ENCODE results near the gene KNSTRN. TPM values are rescaled to one million over a fixed set of nuclear protein-coding genes. Genes with fewer than 3 reads are reported as not detected.
A peak's percentile ranks its signal among the peaks of the same experiment; 100 is the strongest.

Gene KNSTRN
- total RNA-seq, 2 donors from 2014 or later: 6.7 to 10.8 TPM

DNA sequence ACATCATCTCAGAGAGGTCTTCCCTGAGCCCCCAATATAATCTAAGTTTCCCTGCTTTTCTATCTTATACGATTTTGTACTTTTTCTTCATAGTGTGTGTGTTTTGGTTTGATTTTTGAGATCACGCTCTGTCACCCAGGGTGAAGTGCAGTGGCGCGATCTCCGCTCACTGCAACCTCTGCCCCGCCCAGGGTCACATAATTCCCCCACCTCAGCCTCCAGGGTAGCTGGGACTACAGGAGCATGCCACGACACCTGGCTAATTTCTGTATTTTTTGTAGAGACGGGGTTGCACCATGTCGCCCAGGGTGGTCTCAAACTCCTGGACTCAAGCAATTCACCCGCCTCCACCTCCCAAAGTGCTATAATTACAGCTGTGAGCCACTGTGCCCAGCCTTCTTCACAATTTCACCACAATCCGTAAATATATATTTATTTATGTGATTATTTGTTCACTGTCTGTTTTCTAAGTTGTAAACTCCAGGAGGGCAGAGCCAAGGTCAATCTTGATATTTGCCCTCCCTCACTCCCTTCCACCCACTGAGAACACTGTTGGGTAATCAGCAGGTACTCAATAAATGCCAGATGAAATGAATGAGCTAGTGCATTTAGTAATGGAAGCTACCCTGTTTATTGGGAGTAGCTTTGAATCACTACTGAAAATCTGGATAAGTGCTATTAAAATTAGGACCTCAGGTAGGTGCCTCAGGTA lies 547 bp upstream of the KNSTRN start:
- intact Hi-C loops (cut with DNase I, micrococcal nuclease): no loop called here
- ATAC-seq (no peak), DNase-seq (no peak)

GRCh38 chr15:40386480-40386879 lies 4.0 kb downstream of the KNSTRN start:
- ATAC-seq (no peak), DNase-seq (no peak)
- intact Hi-C loops (cut with DNase I, micrococcal nuclease): no loop called here

- intact Hi-C loops (cut with DNase I, micrococcal nuclease): no loop called here
- ATAC-seq (no peak), DNase-seq (no peak)
Measured at GRCh38 chr15:40388941-40389823, 6.7 kb downstream of the KNSTRN start.

DNA sequence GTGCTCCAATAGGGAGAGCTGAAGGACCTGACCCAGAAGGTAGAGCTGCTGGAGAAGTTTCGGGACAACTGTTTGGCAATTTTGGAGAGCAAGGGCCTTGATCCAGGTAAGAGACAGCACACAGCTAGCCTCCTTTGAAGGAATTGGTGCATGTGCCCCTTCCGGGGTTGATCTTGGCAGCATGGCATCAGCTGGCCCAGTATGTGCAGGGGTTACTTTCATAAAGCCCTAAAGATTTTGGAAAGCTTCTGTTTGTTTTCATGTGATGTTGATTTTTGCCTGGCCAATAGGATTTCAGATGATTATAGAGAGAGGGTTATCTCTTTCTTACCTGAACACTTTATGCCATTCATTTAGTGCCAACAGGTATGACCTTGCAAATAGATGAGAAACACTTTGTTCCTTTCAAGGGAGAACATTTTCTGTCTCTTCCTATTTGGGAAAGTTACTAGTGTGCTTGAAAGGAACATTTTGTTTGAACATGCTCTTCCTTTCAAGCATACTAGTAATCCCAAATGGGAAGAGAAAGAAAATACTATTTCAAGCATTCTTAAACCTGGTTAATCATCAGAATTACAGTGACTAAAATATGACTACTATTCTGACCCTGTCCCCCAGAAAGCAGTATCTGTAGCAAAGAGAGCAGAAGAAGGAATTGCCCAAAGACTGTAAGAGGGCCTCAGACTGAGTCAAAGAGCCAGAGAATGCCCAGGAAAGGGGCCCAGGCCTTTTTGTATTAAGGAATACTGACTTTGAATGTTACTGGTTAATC lies 7.5 kb downstream of the KNSTRN start:
- intact Hi-C loops (cut with DNase I, micrococcal nuclease): no loop called here
- DNase-seq: no peak
- no peak for ATAC-seq

DNA sequence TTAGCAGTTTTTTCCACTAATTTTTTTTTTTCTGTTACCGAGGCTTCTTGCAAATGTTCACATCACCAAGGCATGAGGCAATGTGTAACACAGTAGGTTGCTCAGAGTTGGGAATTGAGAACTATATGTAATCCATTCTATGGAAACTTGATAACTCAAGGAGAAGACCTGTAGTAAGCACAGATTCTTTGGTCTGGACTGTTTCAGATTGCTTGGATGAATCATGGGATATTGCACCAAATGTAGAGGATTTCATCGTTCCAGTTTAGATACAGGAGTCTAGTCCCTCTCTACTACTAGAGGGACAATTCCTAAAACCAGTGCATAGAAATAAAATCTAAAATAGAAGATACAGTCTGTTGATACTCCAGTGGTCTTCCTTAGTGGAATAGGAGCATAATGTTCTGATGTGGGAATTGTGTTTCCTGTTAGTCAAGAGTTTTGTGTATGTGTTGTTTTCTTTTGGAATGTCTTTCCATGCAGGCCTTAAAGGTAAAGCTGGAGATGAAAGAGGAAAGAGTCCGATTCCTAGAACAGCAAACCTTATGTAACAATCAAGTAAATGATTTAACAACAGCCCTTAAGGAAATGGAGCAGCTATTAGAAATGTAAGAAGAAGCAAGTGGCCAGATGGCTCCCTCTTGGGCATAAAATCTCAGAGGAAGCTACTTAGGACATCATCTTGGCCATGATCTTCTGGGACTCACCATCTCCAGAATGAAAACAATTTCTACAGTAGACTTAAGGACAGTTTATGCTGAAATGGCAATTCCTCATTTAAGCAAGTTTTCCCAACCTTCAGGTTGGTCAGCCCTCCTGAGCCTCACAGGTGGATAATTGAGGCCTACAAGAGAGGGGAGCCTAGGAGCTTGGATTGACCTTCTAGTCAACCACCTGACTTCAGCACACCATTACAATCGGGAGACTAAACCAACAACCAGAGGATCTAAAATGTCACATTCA lies 10.7 kb downstream of the KNSTRN start:
- ATAC-seq (peak; percentile 83), DNase-seq (no peak)
- intact Hi-C loops (cut with DNase I, micrococcal nuclease): no loop called here

- DNase-seq (no peak), ATAC-seq (no peak)
- intact Hi-C loops (cut with DNase I, micrococcal nuclease): no loop called here
Measured at GRCh38 chr15:40397688-40398412, 15.3 kb downstream of the KNSTRN start.

GRCh38 chr15:40398413-40398873 lies 15.9 kb downstream of the KNSTRN start:
- intact Hi-C loops (cut with DNase I, micrococcal nuclease): no loop called here
- peak in 1 of 2 donors; percentile 41 for DNase-seq
- ATAC-seq: no peak

GRCh38 chr15:40399370-40399769 lies 16.8 kb downstream of the KNSTRN start:
- no peak for ATAC-seq
- intact Hi-C loops (cut with DNase I, micrococcal nuclease): no loop called here
- no peak for DNase-seq

GRCh38 chr15:40405501-40406381 lies 23.2 kb downstream of the KNSTRN start, which contains the start of gene IVD:
IVD (plus strand) TSS chr15:40405795; CDS start chr15:40405828, 33 bp downstream.
- peak; percentile 99 for ATAC-seq
- DNase-seq: peak; percentile 94 to 97
- intact Hi-C loops (cut with DNase I, micrococcal nuclease): no loop called here

GRCh38 chr15:40407330-40407990 lies 24.9 kb downstream of the KNSTRN start:
- intact Hi-C loops (cut with DNase I, micrococcal nuclease): no loop called here
- ATAC-seq (no peak), DNase-seq (no peak)

DNA sequence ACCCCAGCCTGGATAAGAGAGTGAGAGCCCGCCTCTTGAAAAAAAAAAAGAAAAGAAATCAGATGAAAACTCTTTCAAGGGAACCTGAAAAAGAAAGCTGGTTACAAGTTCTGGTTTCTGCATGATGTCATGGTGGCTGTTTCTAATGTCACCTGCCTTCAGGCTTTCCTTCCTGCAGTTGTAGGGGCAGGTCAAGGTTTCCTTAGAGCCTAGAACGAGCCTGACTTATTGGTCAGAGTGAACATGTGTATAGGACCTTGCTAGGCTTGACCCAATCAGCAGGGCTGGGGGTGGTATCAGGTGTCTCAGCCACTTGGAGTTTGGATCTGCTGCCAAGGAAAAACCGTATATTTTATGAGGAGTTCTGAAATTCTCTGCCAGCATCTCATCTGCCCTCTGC lies 26.8 kb downstream of the KNSTRN start:
- DNase-seq: no peak
- intact Hi-C loops (cut with DNase I, micrococcal nuclease): no loop called here
- ATAC-seq: no peak

DNA sequence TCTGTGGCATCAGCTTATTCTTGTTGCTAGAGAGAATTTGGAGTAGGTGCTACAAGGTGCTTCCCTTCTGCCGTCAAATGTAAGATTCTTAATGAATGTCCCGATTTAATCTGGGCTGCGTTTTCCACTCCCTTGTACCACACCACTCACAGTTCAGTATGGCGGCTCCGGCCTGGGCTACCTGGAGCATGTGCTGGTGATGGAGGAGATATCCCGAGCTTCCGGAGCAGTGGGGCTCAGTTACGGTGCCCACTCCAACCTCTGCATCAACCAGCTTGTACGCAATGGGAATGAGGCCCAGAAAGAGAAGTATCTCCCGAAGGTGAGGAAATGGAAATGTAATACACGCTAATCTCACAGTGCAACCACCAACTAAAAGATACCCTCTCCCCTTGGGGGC lies 28.0 kb downstream of the KNSTRN start:
- ATAC-seq: no peak
- intact Hi-C loops (cut with DNase I, micrococcal nuclease): loop anchor here in 1 of 2 donors (10.0 kb wide), 1 partner anchor 46 kb away; no protein-coding TSS in a partner anchor
- no peak for DNase-seq

DNA sequence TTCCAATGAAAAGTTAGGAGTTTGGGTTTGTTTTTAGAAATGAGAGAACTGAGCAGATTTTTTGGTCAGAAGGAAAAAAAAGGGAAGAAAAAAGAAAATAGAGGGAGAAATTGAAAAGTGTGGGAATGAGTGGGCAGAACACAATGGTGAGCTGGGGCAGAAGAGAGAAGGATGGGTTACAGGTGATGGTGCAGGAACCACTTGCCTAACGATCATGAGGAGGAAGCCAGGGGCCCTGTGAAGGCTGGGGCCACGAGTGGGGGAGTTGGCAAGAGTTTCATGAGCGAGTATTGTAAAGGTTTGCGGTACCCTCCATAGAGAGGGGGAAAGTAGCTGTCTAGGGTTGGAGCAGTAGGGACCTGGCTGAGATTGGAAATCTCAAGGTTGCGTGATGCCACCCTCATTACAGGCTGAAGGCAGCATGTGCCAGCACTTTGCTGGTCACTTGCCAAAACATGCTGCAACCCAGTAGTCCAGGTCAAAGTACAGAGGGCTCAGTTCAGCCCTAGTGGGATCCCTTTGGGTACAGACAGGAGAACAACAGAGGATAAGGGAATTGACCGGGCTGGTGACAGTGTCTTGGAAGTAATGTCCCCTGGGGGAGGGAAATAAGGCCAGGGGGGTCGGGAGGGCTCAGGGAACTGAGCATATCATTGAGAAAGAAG lies 29.7 kb downstream of the KNSTRN start:
- intact Hi-C loops (cut with DNase I, micrococcal nuclease): loop anchor here in 1 of 2 donors (10.0 kb wide), 1 partner anchor 47 kb away; no protein-coding TSS in a partner anchor
- DNase-seq (peak; percentile 70 to 77), ATAC-seq (peak; percentile 98)

DNA sequence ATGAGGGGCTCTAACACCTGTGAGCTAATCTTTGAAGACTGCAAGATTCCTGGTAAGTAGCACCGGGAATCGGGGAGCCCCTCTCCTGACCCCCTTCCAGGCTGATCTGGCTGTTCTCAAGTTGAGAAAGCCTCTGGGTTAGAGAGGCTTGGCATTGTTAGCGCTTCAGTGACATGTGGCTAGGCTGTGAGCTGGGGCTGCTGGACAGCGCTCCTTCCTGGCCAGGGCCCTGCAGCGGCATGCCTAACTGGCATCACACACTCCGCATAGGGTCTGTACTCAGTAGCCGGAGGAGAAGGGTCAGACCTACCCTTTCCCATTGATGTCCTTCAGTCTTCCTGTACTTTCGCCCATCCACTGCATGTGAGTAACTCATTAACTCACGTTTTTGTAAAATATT lies 30.5 kb downstream of the KNSTRN start:
- intact Hi-C loops (cut with DNase I, micrococcal nuclease): loop anchor here in 1 of 2 donors (10.0 kb wide), 1 partner anchor 48 kb away; no protein-coding TSS in a partner anchor
- ATAC-seq (no peak), DNase-seq (no peak)

GRCh38 chr15:40414816-40415215 lies 32.3 kb downstream of the KNSTRN start:
- ATAC-seq: no peak
- intact Hi-C loops (cut with DNase I, micrococcal nuclease): loop anchor here in 1 of 2 donors (10.0 kb wide), 1 partner anchor 50 kb away; no protein-coding TSS in a partner anchor
- no peak for DNase-seq

Measured in left colon (tissue), 2 donors.